GM21737 (cell line): ENCODE results near the gene CDK6.
A peak's percentile ranks its signal among the peaks of the same experiment; 100 is the strongest.

ENCODE experiments used
- ATAC-seq: cut with Tn5 transposase; IDR thresholded peaks from one replicate; pipeline ENCODE4 v1.9.1; 2021; ENCODE audit warnings: mild to moderate bottlenecking, moderate library complexity; ENCODE audit not compliant: unreplicated experiment

The CDK6 gene

GRCh38 chr7:92685136-92686042, 151.0 kb downstream of the CDK6 start:
- ATAC-seq = no peak

DNA sequence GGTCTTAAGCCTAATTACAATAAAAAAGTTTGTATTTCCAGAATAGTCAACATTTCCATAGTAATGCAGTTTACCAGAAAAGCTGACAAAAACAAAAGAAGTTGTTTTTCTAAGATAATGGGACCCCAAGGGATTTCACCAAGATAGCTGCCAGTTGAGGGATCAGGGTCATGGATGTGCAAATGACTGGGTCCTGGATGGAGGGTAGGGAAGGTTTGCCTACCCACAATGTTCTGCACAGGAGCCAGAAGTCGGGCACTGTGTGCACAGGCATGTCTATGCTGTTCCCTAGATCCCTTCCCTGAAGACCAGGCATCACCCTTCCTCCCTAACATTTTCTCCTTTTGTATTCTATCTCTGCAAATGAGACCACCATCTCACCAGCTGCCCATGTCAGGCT, 152.1 kb downstream of the CDK6 start:
- no peak for ATAC-seq

- ATAC-seq = no peak
Measured at GRCh38 chr7:92682903-92683539, 153.4 kb downstream of the CDK6 start.

GRCh38 chr7:92682330-92682729, 154.0 kb downstream of the CDK6 start:
- ATAC-seq = no peak

DNA sequence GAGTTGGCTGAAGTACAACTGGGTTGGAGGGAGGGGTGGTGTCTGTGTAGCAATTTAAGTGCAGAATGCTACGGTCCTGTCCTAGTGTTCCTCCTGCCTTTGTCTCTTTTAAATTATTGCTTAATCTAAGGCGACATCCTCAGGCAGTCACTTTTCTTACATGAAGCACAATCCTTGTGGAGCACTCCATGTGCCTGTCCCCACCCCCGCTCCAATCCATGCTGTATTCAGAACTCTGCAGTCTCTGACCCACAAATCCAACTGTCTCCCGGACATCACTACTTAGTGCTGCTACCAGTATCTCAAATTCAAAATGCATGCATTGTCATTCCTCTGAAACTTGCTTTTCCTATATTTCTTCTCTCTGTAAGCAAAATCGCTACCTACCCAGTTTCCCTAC, 154.7 kb downstream of the CDK6 start:
- no peak for ATAC-seq

DNA sequence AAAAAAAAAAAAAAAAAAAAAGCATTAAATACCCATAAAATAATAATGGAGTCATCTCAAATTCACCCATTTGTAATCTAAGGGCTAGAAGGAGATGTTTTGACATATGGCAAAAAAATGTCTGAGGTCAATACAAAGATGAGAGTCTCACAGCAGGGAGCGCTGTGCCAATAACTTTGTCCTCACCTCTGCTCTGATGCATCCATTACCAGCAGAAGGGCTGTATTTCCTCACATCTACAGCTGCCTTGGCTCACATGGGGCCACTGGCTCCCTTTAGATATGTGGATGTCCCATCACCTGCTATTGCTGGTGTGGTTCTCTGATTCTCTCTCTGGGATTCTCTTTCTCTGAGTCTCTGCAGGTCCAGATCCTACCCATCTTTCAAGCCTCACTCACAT, 155.9 kb downstream of the CDK6 start:
- ATAC-seq = no peak

- ATAC-seq = no peak
Measured at GRCh38 chr7:92678291-92678920, 158.0 kb downstream of the CDK6 start.

DNA sequence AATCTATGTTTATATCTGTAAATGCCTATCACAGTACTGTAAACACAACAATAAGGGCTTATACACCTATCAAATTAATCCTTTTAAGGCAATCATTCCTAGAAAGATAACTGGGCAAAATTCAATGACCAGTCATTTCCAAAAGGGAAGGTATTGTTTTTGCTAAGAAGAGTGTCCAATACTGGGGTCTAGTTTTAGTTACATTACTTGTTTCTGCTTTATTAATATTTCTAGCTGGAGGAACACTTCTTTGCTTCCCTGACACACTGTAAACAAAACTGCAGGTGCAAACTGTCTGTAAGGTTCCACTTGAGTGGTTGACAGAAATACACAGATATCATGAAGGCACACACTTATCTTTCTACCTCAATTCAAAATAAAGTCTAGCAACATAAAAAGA, 162.0 kb downstream of the CDK6 start:
- peak; percentile 79 for ATAC-seq

DNA sequence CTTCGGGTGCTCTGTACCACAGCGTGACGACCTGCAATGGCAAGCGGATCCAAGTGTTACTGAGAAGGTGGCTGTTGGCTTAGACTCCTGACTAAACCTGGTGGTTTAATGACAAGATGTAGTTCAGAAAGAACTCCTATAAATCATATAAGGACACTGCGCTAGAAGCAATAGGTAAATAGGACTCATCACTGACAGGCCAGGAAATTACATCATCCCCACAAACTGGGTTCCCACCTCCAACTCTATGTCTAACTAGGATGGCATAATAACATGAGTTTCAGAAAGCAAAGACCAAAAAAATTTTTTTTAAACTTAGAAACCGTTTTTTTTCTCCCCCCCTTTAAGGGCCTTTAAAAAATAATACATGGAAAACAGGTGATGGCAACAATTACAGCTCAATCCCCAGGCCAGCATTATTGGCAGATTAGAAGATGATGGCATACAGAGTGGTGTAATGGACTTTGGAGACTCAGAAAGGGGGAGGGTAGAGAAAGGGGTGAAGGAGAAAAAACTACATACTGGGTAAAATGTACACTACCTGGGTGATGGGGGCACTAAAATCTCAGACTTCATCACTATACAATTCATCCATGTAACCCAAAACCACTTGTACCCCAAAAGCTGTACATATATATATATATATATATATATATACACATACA, 164.7 kb downstream of the CDK6 start:
- no peak for ATAC-seq

GRCh38 chr7:92670204-92670851, 166.0 kb downstream of the CDK6 start:
- no peak for ATAC-seq

DNA sequence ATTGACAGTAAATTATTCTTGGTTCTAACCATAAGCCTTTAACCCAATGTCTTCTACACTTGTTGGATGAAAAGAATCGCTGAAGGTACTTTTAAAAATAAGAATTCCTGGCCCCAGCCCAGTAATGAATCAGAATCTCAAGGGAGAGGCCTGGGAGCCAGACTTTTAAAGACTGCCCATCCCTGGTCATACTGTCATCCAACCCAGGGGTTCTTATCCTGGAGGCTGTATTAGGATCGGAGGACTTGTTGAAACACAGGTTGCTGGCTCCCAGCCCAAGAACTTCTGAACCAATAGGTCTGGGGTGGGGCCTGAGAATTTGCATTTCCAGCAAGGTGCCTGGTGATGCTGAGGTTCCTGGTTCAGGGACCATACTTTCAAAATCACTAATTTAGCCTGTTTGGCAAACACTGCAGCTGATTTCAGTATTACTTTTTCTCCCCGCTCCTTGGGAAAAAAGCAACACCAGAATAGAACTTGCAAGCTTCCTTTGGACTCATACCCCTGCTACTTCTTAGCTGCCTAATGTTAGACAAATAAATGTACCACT, 166.7 kb downstream of the CDK6 start:
- no peak for ATAC-seq

- no peak for ATAC-seq
Measured at GRCh38 chr7:92668564-92668963, 167.8 kb downstream of the CDK6 start.

DNA sequence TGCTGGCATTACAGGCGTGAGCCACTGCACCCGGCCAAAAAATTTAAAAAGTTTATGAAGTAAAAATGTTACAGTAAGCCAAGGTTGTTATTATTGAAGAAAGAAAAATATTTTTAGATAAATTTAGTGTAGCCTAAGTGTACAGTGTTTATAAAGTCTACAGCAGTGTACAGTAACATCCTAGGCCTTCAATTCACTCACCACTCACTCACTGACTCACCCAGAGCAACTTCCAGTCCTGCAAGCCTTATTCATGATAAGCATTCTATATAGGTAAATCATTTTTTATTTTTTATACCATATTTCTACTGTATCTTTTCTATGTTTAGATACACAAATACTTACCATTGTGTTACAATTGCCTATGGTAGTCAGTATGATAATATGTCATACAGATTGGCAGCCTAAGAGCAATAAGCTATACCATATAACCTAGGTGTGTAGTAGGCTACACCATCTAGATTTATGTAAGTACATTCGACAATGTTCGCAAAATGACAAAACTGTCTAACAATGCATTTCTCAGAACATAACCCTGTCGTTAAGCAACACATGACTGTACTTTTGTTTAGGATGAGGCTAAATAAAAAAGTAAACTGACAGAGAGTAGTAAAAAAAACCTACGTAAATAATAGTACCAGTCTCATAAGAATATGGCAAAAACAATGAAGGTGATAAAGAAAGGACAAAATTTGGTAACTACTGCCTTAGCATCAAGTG, 168.4 kb downstream of the CDK6 start:
- ATAC-seq = no peak

DNA sequence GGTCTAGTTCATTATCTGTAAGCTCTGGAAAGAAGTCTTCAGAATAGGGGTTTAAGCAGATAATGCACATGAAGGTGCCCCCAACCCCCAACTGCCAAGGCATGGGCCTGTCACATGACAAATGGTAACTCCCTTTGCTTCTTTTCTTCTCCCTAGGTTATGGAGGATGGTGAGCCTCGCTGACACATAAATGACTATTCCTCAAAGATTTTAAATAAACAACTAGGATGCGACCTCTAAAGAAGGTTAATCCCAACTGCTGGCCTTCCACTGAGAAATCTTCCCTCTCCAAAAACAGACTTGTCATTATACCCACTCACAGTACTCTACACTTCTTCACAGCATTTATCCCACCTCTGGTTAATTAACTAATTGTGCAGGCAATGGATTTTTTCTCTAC, 170.4 kb downstream of the CDK6 start:
- ATAC-seq = no peak

DNA sequence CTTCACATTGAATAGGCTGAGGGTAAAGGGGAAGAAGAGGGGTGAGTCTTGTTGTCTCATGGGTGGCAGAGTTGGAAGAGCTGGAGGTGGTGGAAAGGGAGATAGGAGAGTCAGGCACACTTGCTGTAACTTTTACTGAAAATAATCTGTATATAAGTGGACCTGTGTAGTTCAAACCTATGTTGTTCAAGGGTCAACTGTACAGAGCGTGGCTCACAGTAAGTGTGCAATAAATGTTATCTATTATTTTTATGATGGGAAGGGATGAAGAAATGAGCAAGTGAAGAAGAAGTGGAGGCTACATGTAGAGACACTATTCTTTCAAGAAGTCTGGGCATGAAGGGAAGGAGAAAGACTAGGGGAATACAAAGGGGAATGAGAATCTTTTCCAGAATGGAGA, 174.7 kb downstream of the CDK6 start:
- ATAC-seq = no peak

GRCh38 chr7:92658671-92659070, 177.7 kb downstream of the CDK6 start:
- no peak for ATAC-seq

DNA sequence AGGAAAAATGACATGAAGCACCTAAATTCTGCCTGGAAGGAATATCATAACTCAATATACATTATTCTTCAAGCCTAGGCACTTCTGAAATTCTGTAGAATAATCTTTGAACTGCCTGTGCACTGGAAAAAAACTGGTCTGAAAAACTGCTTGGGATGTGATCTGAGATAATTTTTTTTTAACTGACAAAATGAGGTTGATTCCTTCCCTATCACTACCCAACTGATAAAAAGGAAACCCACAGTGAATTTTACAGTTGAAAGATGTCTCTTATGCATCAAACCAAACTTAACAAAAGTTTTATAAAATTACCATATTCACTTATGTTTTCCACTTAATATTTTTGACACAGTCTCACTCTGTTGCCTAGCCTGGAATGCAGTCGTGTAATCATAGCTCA, 179.0 kb downstream of the CDK6 start:
- no peak for ATAC-seq

DNA sequence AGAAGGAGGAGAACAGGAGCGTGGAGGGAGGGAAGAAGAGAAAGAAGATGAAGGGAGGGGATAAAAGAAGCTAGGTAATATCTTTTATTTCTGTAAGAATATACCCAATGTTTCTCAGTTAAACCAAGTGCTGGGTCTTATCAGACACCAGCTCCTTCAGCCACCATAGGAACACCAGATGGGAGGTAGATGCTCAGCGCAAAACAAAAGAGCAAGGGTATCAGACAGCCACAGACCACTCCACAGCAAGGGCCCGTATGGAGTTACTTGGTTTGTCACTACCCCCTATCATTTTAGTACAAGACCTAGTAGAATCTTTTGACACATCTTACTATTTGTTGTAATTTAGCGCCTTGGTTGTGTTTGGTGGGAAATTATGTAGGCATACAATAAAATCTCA, 180.3 kb downstream of the CDK6 start:
- ATAC-seq = no peak

DNA sequence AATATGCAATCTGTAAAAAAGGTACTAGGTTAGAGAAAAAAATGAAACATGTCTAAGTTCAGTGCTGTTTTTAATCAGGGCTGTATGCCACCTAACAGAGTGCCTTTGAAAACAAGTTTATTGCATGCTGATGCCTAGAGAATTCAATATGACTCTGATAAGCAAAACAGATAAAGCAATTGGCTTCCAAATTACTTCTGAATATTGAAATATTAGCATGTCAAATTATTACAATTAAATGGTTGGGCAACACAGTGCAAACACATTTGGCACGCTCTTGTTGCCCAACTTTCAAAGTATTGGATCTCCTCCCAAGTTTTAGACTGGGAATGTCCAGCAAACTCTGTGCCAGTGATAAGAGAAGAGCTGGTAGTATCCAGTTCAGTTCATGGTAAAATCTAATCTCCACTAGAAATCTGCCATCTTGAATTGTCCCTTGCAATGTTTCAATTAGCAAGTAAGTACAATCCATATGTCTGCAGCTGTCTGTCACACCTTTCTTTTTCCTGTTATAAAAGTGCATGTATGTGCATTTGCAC, 181.0 kb downstream of the CDK6 start:
- no peak for ATAC-seq

GRCh38 chr7:92653136-92653535, 183.2 kb downstream of the CDK6 start:
- no peak for ATAC-seq
